HepG2 (cell line): ENCODE measurements around the gene NAPB. TPM values are rescaled to one million over a fixed set of nuclear protein-coding genes. Genes with fewer than 3 reads are reported as not detected.
A peak's percentile ranks its signal among the peaks of the same experiment; 100 is the strongest.

Experiments
- AGO2 ChIP-seq: fragments of 200-400 bp; formaldehyde crosslinking; optimal IDR thresholded peaks from 2 replicates; pipeline ENCODE3; 2017; ENCODE audit warnings: mild to moderate bottlenecking, low read depth, low read length, moderate library complexity
- ARHGAP35 ChIP-seq: sonication (generic); formaldehyde crosslinking; IDR thresholded peaks from 2 replicates; pipeline ENCODE4 v1.9.0; 2022; ENCODE audit warnings: mild to moderate bottlenecking, inconsistent platforms, moderate library complexity, missing genetic modification reagents, borderline replicate concordance
- ARNT2 ChIP-seq: sonication (generic); formaldehyde crosslinking; IDR thresholded peaks from 2 replicates; pipeline ENCODE4 v1.8.0; 2022; ENCODE audit warnings: mild to moderate bottlenecking, low read depth, missing genetic modification reagents, moderate library complexity
- CBX5 ChIP-seq: sonication (generic); formaldehyde crosslinking; IDR thresholded peaks from 2 replicates; pipeline ENCODE4 v1.4.0; 2020; ENCODE audit warnings: missing genetic modification reagents, borderline replicate concordance
- DMAP1 ChIP-seq: IDR thresholded peaks from 2 replicates; pipeline ENCODE4 v1.6.1; 2016
- GLI4 ChIP-seq: sonication (generic); formaldehyde crosslinking; IDR thresholded peaks from 2 replicates; pipeline ENCODE4 v1.5.1; 2020; ENCODE audit warnings: missing genetic modification reagents, mild to moderate bottlenecking, moderate library complexity, borderline replicate concordance
- HOXA9 ChIP-seq: sonication (generic); formaldehyde crosslinking; IDR thresholded peaks from 2 replicates; pipeline ENCODE4 v1.8.1; 2022; ENCODE audit warnings: missing genetic modification reagents, mild to moderate bottlenecking, moderate library complexity, borderline replicate concordance
- JARID2 ChIP-seq: sonication (generic); formaldehyde crosslinking; IDR thresholded peaks from 2 replicates; pipeline ENCODE4 v1.8.1; 2023; ENCODE audit warnings: missing genetic modification reagents, inconsistent platforms; ENCODE audit not compliant: insufficient replicate concordance
- KLF6 ChIP-seq: IDR thresholded peaks from 2 replicates; pipeline ENCODE4 v1.8.0; 2016; ENCODE audit warnings: missing biosample characterization, missing genetic modification reagents
- MEF2D ChIP-seq: sonication (generic); formaldehyde crosslinking; IDR thresholded peaks from 2 replicates; pipeline ENCODE4 v1.5.1; 2020; ENCODE audit warnings: mild to moderate bottlenecking, missing genetic modification reagents
- REL ChIP-seq: sonication (generic); formaldehyde crosslinking; conservative IDR thresholded peaks from 2 replicates; pipeline ENCODE4 v1.8.0; 2022; ENCODE audit warnings: mild to moderate bottlenecking, missing genetic modification reagents, moderate library complexity
- SOX5 ChIP-seq: IDR thresholded peaks from 2 replicates; pipeline ENCODE4 v1.6.1; 2016; ENCODE audit warnings: borderline replicate concordance
- U2AF2 ChIP-seq: fragments of 200-400 bp; formaldehyde crosslinking; IDR thresholded peaks from 2 replicates; pipeline ENCODE4 v1.6.1; 2017; ENCODE audit warnings: low read depth, mild to moderate bottlenecking, low read length
- ZBTB10 ChIP-seq: sonication (generic); formaldehyde crosslinking; IDR thresholded peaks from 2 replicates; pipeline ENCODE4 v1.4.0; 2020; ENCODE audit warnings: missing genetic modification reagents, borderline replicate concordance
- ZBTB7B ChIP-seq: sonication (generic); formaldehyde crosslinking; IDR thresholded peaks from 2 replicates; pipeline ENCODE4 v1.4.0; 2020; ENCODE audit warnings: missing genetic modification reagents
- ZNF441 ChIP-seq: sonication (generic); formaldehyde crosslinking; IDR thresholded peaks from 2 replicates; pipeline ENCODE4 v1.7.0; 2021; ENCODE audit warnings: missing genetic modification reagents, borderline replicate concordance
- ZNF550 ChIP-seq: sonication (generic); formaldehyde crosslinking; IDR thresholded peaks from 2 replicates; pipeline ENCODE4 v1.4.0; 2020; ENCODE audit warnings: mild to moderate bottlenecking, missing genetic modification reagents, borderline replicate concordance
- ZNF773 ChIP-seq: sonication (generic); formaldehyde crosslinking; IDR thresholded peaks from 2 replicates; pipeline ENCODE4 v1.4.0; 2020; ENCODE audit warnings: missing genetic modification reagents, borderline replicate concordance
- ZNF816 ChIP-seq: sonication (generic); formaldehyde crosslinking; IDR thresholded peaks from 2 replicates; pipeline ENCODE4 v1.8.0; 2022; ENCODE audit warnings: missing genetic modification reagents, mild to moderate bottlenecking, borderline replicate concordance
- ZNF878 ChIP-seq: sonication (generic); formaldehyde crosslinking; IDR thresholded peaks from 2 replicates; pipeline ENCODE4 v1.8.1; 2023; ENCODE audit warnings: mild to moderate bottlenecking, missing genetic modification reagents, moderate library complexity
- polyA plus RNA-seq, 8 experiments: library from polyadenylated mRNA; depleted of rRNA in 3 of 8; stranded (reverse) in 7 of 8; unstranded in 1 of 8; fragments of >200 nt; fragmentation: Illumina TruSeq in 4 of 8; extraction: Trizol in 4 of 8; gene quantifications; 2 replicates each; pipeline versions ENCODE4 v1.2.1 to v1.2.3, GENCODE V29; 2011 to 2016; ENCODE audit warnings: low read depth in 4 of 8, missing spikeins in 1 of 8, mixed read lengths in 1 of 8; ENCODE audit not compliant: insufficient read depth in 1 of 8
- total RNA-seq, 5 experiments: library from RNA; depleted of rRNA; stranded (reverse); fragments of >200 nt; fragmentation: Illumina TruSeq; extraction: Trizol; gene quantifications; 2 replicates each; pipeline ENCODE4 v1.2.3, GENCODE V29; 2016; ENCODE audit warnings: low read depth in 1 of 5
- TF ChIP-seq, protein P1 (sequence below): sonication (generic); formaldehyde crosslinking; IDR thresholded peaks from 2 replicates; pipeline ENCODE4 v1.5.0; 2020; ENCODE audit warnings: missing genetic modification reagents
- TF ChIP-seq, protein P2 (sequence below): sonication (generic); formaldehyde crosslinking; IDR thresholded peaks from 2 replicates; pipeline ENCODE4 v1.9.0; 2022; ENCODE audit warnings: missing genetic modification reagents, mild to moderate bottlenecking, borderline replicate concordance
- TF ChIP-seq, protein P3 (sequence below): sonication (generic); formaldehyde crosslinking; IDR thresholded peaks from 2 replicates; pipeline ENCODE4 v1.8.1; 2023; ENCODE audit warnings: mild to moderate bottlenecking, moderate library complexity, missing genetic modification reagents

The NAPB gene
- total and polyA plus RNA-seq, 2 of the 13 experiments (the other 11 are each of a cell fraction or from before 2014, with no cell fraction given): 15.2 to 16.1 TPM

DNA sequence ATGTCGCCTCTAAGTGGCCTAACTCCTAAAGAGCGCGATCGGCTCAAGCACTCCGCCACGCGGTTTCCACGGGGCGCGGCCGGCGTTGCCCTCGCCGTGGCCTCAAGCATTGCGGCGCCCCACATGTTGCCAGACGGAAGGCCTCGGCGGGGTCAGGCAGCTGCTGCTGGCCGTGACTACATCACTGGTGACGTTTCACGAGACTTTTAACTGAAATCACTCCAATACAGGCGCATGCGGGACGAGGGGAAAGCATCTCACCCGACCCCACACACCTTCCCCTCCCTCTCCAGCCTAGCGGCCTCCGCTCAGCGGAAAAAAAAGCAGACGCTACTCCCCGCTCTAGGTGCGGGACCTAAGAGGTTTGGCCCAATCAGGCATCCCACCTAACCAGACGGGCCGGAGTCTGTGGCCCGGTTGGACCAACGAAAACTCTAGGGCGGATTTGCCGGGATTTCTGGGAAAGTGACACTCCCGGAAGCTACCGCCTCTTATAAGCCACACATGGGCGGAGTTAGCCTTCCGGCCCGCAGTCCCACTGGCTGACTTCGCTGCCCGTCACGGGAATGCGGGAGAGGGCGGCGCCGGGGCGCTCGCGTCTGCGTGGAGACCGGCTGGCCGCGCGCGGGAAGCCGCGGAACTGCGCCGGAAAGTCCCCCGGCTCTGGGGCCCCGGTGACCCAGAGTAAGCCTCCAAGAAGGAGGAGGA lies 70.9 kb downstream of the NAPB start, which contains the start of gene NXT1 (continued):
- peak; percentile 97 for TF ChIP-seq ARHGAP35 (CRISPR knock-in tag)
- TF ChIP-seq GLI4: peak; percentile 75; the same call in 1 of the 2 replicates
- TF ChIP-seq, protein P1, sequence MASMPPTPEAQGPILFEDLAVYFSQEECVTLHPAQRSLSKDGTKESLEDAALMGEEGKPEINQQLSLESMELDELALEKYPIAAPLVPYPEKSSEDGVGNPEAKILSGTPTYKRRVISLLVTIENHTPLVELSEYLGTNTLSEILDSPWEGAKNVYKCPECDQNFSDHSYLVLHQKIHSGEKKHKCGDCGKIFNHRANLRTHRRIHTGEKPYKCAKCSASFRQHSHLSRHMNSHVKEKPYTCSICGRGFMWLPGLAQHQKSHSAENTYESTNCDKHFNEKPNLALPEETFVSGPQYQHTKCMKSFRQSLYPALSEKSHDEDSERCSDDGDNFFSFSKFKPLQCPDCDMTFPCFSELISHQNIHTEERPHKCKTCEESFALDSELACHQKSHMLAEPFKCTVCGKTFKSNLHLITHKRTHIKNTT (CRISPR knock-in tag): no peak
- TF ChIP-seq, protein P2, sequence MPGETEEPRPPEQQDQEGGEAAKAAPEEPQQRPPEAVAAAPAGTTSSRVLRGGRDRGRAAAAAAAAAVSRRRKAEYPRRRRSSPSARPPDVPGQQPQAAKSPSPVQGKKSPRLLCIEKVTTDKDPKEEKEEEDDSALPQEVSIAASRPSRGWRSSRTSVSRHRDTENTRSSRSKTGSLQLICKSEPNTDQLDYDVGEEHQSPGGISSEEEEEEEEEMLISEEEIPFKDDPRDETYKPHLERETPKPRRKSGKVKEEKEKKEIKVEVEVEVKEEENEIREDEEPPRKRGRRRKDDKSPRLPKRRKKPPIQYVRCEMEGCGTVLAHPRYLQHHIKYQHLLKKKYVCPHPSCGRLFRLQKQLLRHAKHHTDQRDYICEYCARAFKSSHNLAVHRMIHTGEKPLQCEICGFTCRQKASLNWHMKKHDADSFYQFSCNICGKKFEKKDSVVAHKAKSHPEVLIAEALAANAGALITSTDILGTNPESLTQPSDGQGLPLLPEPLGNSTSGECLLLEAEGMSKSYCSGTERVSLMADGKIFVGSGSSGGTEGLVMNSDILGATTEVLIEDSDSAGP (CRISPR knock-in tag): peak; percentile 94
- TF ChIP-seq U2AF2: 0 out of 2 replicates have a peak, but pooled peaks have one; percentile 77
- TF ChIP-seq ZBTB7B (CRISPR knock-in tag): peak; percentile 69; the same call in 1 of the 2 replicates
- no peak for TF ChIP-seq HOXA9
- peak; percentile 97 for TF ChIP-seq DMAP1
- TF ChIP-seq REL (CRISPR knock-in tag): no peak; the same call in 1 of the 2 replicates
- TF ChIP-seq CBX5 (CRISPR knock-in tag): peak; percentile 93; the same call in 1 of the 2 replicates
- TF ChIP-seq ZNF773: peak; percentile 4; the same call in 1 of the 2 replicates
- peak; percentile 88 for TF ChIP-seq MEF2D (CRISPR knock-in tag)
- TF ChIP-seq SOX5 (CRISPR knock-in tag): peak; percentile 21
- TF ChIP-seq ZNF441 (CRISPR knock-in tag): no peak
- TF ChIP-seq ARNT2: peak; percentile 74
- TF ChIP-seq ZNF878 (CRISPR knock-in tag): no peak; the same call in 1 of the 2 replicates
- TF ChIP-seq, protein P3, sequence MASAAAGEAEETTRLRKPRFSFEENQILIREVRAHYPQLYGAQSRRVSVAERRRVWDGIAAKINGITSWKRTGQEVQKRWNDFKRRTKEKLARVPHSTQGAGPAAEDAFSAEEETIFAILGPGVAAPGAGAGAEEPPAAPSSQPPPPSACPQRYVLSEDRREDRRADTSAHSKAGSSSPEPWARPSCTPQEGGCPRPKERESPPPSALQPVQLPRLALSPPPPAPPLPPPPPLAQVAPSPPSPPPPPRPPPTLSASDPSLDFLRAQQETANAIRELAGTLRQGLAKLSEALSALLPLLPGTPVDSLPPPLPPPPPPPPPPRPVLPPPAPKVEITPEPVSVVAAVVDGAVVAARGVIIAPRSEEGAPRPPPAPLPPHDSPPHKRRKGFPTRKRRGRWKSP (CRISPR knock-in tag): peak; percentile 79
- no peak for TF ChIP-seq JARID2
- TF ChIP-seq ZNF550: no peak
- TF ChIP-seq ZBTB10 (CRISPR knock-in tag): no peak; the same call in 1 of the 2 replicates
- no peak; the same call in 1 of the 2 replicates for TF ChIP-seq ZNF816 (CRISPR knock-in tag)
- peak; percentile 92 for TF ChIP-seq AGO2
- peak; percentile 44 for TF ChIP-seq KLF6 (CRISPR knock-in tag)
